Measurements from ENCODE around the gene TMEM135. TPM values are rescaled to one million over a fixed set of nuclear protein-coding genes. Genes with fewer than 3 reads are reported as not detected.

Gene TMEM135
- polyA plus RNA-seq, 1 of the 3 experiments (the other 2 are of a cell fraction) = 3.0 TPM

DNA sequence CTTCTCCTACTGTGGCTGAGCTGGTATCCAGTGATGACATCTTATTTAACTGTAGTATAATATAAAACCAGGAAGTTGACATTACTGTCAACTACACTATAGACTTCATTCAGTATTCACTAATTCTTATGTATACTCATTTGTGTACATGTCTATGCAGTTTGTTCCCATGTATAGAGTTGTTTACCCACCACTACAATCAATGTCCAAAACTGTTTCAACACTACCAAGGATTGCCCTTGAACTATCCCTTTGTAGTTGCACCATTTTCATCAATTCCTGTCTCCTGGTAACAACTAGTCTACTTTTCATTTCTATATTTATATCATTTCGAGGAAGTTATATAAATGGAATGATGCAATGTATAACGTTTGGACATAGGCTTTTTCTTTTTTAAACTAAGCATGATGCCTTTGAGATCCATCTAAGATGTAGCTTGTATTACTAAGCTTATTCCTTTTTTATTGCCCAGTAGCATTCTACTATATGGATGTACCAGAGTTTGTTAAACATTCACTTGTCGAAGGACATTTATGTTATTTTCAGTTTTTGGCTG lies 39.2 kb downstream of the TMEM135 start:
- 87% methylated on average over 3 of the region's 3 CpGs for WGBS (ENCODE audit: low lambda C conversion rate)
- Histone ChIP-seq H4K20me1 (ENCODE audit: insufficient read depth) (no peaks in the 10 kb centered on the region), H3K79me2 (ENCODE audit: insufficient read depth) (no peaks in the 10 kb centered on the region), H3K4me3 (ENCODE audit: low read depth in 2 of 2, low read length in 1 of 2) (no peak overlapping the region), H3F3A (replicated peaks; ENCODE audit: insufficient read depth) (no peaks in the 10 kb centered on the region), H3K4me1 (ENCODE audit: control insufficient read depth in 1 of 2, insufficient read depth in 2 of 2, low read depth in 1 of 2, low read length in 1 of 2) (peaks cover 0 to 4% of the 10 kb centered on the region in 2 experiments; a peak in 1 of 4 replicates), H3K9me3 (no peaks in the 10 kb centered on the region), H2AFZ (ENCODE audit: low read depth) (no peak overlapping the region), H3K27me3 (ENCODE audit: insufficient read depth) (no peaks in the 10 kb centered on the region), H3K36me3 (replicated peaks in 1 of 2; ENCODE audit: control insufficient read depth in 1 of 2, insufficient read depth in 2 of 2, low read length in 1 of 2) (peaks cover 0 to 18% of the 10 kb centered on the region in 2 experiments), H3K9ac (no peak overlapping the region), H3K27ac (ENCODE audit: low read depth in 2 of 2, low read length in 1 of 2) (no peak overlapping the region), H3K9me2 (no peaks in the 10 kb centered on the region), H3K4me2 (no peak overlapping the region)
- TF ChIP-seq RAD21 (IDR thresholded peaks at IDR 0.05; ENCODE audit: low read length) = no peak
- TF ChIP-seq, protein P1, sequence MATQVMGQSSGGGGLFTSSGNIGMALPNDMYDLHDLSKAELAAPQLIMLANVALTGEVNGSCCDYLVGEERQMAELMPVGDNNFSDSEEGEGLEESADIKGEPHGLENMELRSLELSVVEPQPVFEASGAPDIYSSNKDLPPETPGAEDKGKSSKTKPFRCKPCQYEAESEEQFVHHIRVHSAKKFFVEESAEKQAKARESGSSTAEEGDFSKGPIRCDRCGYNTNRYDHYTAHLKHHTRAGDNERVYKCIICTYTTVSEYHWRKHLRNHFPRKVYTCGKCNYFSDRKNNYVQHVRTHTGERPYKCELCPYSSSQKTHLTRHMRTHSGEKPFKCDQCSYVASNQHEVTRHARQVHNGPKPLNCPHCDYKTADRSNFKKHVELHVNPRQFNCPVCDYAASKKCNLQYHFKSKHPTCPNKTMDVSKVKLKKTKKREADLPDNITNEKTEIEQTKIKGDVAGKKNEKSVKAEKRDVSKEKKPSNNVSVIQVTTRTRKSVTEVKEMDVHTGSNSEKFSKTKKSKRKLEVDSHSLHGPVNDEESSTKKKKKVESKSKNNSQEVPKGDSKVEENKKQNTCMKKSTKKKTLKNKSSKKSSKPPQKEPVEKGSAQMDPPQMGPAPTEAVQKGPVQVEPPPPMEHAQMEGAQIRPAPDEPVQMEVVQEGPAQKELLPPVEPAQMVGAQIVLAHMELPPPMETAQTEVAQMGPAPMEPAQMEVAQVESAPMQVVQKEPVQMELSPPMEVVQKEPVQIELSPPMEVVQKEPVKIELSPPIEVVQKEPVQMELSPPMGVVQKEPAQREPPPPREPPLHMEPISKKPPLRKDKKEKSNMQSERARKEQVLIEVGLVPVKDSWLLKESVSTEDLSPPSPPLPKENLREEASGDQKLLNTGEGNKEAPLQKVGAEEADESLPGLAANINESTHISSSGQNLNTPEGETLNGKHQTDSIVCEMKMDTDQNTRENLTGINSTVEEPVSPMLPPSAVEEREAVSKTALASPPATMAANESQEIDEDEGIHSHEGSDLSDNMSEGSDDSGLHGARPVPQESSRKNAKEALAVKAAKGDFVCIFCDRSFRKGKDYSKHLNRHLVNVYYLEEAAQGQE (IDR thresholded peaks at IDR 0.05; ENCODE audit: low read depth, low read length) = no peak
- TF ChIP-seq CHD2 (IDR thresholded peaks at IDR 0.05; ENCODE audit: low read length, partially characterized antibody) = no peak
- no peak for TF ChIP-seq NFIC (IDR thresholded peaks at IDR 0.05; ENCODE audit: borderline replicate concordance)
- no peak for TF ChIP-seq TCF12 (IDR thresholded peaks at IDR 0.05)
- no peak for TF ChIP-seq FOSL2 (IDR thresholded peaks at IDR 0.05; ENCODE audit: borderline replicate concordance, low read depth)
- TF ChIP-seq, protein P2, sequence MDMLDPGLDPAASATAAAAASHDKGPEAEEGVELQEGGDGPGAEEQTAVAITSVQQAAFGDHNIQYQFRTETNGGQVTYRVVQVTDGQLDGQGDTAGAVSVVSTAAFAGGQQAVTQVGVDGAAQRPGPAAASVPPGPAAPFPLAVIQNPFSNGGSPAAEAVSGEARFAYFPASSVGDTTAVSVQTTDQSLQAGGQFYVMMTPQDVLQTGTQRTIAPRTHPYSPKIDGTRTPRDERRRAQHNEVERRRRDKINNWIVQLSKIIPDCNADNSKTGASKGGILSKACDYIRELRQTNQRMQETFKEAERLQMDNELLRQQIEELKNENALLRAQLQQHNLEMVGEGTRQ (IDR thresholded peaks at IDR 0.05; ENCODE audit: borderline replicate concordance, low read depth, low read length) = no peak
- no peak for TF ChIP-seq MXI1 (IDR thresholded peaks at IDR 0.05; ENCODE audit: low read depth, low read length)
- no peak for DNase-seq
- CTCF ChIA-PET = no interaction called here
- POLR2A ChIA-PET = no interaction called here

DNA sequence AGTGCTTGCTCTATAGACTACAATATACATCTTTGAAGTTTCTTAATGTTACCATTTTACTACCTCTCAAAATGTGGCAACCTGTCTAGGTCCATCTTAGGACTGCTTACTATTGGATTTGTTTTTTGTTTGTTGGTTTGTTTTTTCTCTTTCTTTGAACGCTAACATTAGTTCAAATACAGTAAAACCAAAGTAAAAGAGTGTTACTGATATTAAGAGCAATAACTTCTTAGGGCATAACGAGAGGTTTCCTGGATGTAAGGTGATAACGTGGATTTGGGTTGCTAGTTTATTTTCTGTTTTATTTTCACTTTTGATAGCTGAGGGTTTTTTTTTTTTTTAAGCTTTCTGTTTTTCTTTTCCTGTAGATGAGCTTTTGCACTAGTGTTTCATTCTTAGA lies 43.6 kb downstream of the TMEM135 start:
- 93% methylated on average over 3 of the region's 3 CpGs for WGBS (ENCODE audit: low lambda C conversion rate)
- H3K4me2 ChIP-seq = no peak overlapping the region
- H3K9me2 ChIP-seq = no peaks in the 10 kb centered on the region
- H3K4me1 ChIP-seq (ENCODE audit: control insufficient read depth in 1 of 2, insufficient read depth in 2 of 2, low read depth in 1 of 2, low read length in 1 of 2) = peaks cover 0 to 18% of the 10 kb centered on the region in 2 experiments; a peak in 1 of 4 replicates
- H3F3A ChIP-seq (replicated peaks; ENCODE audit: insufficient read depth) = no peaks in the 10 kb centered on the region
- ChIA-PET CTCF (interaction anchor here (1.0 to 3.1 kb wide), 2 partner anchors 12 to 16 kb away, joined by 3 to 16 read pairs; no protein-coding TSS in a partner anchor), POLR2A (no interaction called here)
- H3K9ac ChIP-seq = no peak overlapping the region
- no peak overlapping the region for H2AFZ ChIP-seq (ENCODE audit: low read depth)
- TF ChIP-seq FOXJ3 (CRISPR knock-in tag; IDR thresholded peaks at IDR 0.05) (no peak), YY1 (IDR thresholded peaks at IDR 0.05; ENCODE audit: low read depth) (no peak), EP300 (IDR thresholded peaks at IDR 0.05; ENCODE audit: borderline replicate concordance in 1 of 2, low read depth in 1 of 2, low read length in 1 of 2) (no peak), MXI1 (IDR thresholded peaks at IDR 0.05; ENCODE audit: low read depth, low read length) (no peak)
- TF ChIP-seq, protein P3, sequence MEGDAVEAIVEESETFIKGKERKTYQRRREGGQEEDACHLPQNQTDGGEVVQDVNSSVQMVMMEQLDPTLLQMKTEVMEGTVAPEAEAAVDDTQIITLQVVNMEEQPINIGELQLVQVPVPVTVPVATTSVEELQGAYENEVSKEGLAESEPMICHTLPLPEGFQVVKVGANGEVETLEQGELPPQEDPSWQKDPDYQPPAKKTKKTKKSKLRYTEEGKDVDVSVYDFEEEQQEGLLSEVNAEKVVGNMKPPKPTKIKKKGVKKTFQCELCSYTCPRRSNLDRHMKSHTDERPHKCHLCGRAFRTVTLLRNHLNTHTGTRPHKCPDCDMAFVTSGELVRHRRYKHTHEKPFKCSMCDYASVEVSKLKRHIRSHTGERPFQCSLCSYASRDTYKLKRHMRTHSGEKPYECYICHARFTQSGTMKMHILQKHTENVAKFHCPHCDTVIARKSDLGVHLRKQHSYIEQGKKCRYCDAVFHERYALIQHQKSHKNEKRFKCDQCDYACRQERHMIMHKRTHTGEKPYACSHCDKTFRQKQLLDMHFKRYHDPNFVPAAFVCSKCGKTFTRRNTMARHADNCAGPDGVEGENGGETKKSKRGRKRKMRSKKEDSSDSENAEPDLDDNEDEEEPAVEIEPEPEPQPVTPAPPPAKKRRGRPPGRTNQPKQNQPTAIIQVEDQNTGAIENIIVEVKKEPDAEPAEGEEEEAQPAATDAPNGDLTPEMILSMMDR (IDR thresholded peaks at IDR 0.05) = no peak
- H3K79me2 ChIP-seq (ENCODE audit: insufficient read depth) = no peaks in the 10 kb centered on the region
- H3K9me3 ChIP-seq = no peaks in the 10 kb centered on the region
- no peak overlapping the region for H3K27ac ChIP-seq (ENCODE audit: low read depth in 2 of 2, low read length in 1 of 2)
- no peak for DNase-seq
- no peaks in the 10 kb centered on the region for H4K20me1 ChIP-seq (ENCODE audit: insufficient read depth)
- no peaks in the 10 kb centered on the region for H3K27me3 ChIP-seq (ENCODE audit: insufficient read depth)
- peaks cover 0 to 11% of the 10 kb centered on the region in 2 experiments for H3K36me3 ChIP-seq (replicated peaks in 1 of 2; ENCODE audit: control insufficient read depth in 1 of 2, insufficient read depth in 2 of 2, low read length in 1 of 2)
- no peak overlapping the region for H3K4me3 ChIP-seq (ENCODE audit: low read depth in 2 of 2, low read length in 1 of 2)

All from SK-N-SH (cell line).